Brain microvascular endothelial cell (primary cell): Measurements from ENCODE around the gene TOMM6.

ENCODE experiments used
- DNase-seq: peaks from one replicate; pipeline ENCODE4 v3.0.0-alpha.2; 2020
- H3K27ac ChIP-seq: fragments of 250-450 bp; sonication (Bioruptor Pico); 2 replicates; pipeline ENCODE4 v1.5.1; 2020; ENCODE audit warnings: mild to moderate bottlenecking, moderate library complexity
- H3K27me3 ChIP-seq: fragments of 250-450 bp; sonication (Bioruptor Pico); replicated peaks from 2 replicates; pipeline ENCODE4 v1.5.1; 2020; ENCODE audit warnings: mild to moderate bottlenecking
- H3K36me3 ChIP-seq: fragments of 250-450 bp; sonication (Bioruptor Pico); replicated peaks from 2 replicates; pipeline ENCODE4 v1.5.1; 2020; ENCODE audit warnings: mild to moderate bottlenecking
- H3K4me3 ChIP-seq: 2 replicates; pipeline ENCODE4 v1.5.1; 2011; ENCODE audit warnings: low read depth, mild to moderate bottlenecking, control low read depth, low read length, moderate library complexity
- CTCF ChIP-seq: IDR thresholded peaks from 2 replicates; pipeline ENCODE4 v1.5.1; 2011; ENCODE audit warnings: low read depth, mild to moderate bottlenecking, moderate library complexity, low read length, control low read depth, inconsistent platforms; ENCODE audit errors: missing control alignments
- in situ Hi-C: cut with HindIII; loops from 2 replicates; pipeline ENCODE4 v1.10.0; 2017; ENCODE audit warnings: low sequenced_read_pairs, low pct_ligation_motif_present

The TOMM6 gene

DNA sequence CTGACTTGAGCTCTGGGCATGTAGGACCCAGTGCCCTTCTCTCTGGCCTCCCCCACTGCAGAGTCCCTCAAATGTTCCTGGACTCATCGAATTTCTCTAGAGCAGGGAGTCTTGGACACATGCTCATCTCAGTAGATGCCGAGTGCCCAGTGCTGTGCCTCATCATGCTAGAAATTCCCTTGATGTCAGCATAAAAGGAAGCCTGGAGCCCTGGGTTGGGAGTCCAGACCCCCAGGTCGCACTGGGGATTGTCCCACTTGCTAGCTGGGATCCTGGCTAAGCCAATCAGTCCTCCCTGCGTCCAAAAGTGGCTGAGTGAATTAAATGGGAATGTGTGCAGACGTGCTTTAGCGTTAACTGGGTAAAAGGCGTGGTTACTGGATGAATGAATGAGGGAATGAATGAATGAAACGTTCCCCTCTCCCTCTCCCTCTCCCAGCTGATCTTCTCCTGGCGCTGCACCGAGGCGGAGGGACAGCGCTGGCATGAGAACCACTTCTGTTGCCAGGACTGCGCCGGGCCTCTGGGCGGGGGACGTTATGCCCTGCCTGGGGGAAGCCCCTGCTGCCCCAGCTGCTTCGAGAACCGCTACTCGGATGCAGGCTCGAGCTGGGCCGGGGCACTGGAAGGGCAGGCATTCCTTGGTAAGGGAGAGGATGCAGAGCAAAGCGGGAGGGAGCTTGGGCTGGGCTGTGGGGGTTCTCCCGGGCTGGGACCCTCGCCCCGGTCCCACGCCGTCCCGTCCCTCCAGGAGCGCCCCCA, 1.6 kb upstream of the TOMM6 start:
- no peak for TF ChIP-seq CTCF
- Histone ChIP-seq H3K27me3 (no peaks in the 10 kb centered on the region), H3K27ac (no peak overlapping the region), H3K4me3 (peak overlapping the region; percentile 100), H3K36me3 (peaks cover 15% of the 10 kb centered on the region)
- no peak for DNase-seq
- in situ Hi-C loops = loop anchor here (25.0 kb wide), 1 partner anchor 251 kb away; no protein-coding TSS in a partner anchor

DNA sequence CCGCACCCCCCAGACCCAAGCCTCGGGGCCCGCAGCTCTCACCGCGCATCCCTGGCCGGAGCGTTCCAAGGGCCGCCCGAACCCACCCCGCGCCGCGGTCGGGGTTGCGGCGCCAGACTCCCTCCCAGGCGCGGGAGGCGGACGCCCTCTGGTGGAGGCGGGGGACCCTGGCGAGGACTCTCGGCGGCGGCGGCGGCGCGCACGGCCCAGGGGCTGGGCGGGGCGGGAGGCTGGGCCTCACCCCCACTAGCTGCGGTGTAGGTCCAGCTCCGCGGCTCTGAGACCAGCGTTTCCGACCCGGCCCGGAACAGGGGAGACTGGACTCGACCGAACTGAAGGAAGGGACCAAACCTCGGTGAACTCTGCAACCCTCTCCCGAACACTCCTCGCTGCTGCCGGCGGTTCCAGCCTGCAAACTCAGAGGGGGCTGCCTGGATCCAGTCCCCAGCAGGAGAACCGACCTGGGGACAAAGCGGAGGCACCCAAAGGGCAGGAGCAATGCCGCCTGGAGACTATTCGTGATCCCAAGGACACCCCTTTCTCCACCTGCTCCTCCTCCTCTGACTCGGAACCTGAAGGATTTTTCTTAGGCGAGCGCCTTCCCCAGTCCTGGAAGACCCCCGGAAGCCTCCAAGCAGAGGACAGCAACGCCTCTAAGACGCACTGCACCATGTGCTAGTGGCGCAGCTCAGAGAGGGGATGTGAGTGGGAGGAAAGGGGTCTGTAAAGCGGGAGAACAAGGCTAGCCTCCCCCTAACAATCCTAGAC, 859 bp upstream of the TOMM6 start:
- Histone ChIP-seq H3K27me3 (no peaks in the 10 kb centered on the region), H3K4me3 (peak overlapping the region; percentile 100), H3K36me3 (peaks cover 18% of the 10 kb centered on the region), H3K27ac (peak overlapping the region; percentile 74)
- TF ChIP-seq CTCF = peak; percentile 53
- DNase-seq = peak; percentile 54
- in situ Hi-C loops = loop anchor here (25.0 kb wide), 1 partner anchor 251 kb away; no protein-coding TSS in a partner anchor

DNA sequence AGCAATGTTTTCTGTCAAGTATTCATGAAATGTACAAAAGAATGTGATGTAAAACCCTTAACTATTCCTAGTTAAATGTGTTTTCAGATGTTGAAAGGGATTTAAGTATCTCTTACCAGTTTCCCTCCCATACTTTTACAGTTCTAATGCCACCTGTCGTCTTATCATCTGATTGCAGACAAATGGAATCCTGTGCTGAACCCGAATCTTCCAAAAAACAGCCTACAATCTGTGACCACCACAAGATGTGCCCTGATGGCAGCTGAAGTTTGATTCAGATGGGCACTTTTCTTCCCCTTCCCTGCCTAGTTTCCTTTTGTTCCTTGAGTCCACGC, 1.9 kb downstream of the TOMM6 start:
- Histone ChIP-seq H3K4me3 (no peak overlapping the region), H3K36me3 (peaks cover 24% of the 10 kb centered on the region), H3K27ac (no peak overlapping the region), H3K27me3 (no peaks in the 10 kb centered on the region)
- in situ Hi-C loops = loop anchor here (25.0 kb wide), 1 partner anchor 248 kb away; no protein-coding TSS in a partner anchor
- no peak for TF ChIP-seq CTCF
- DNase-seq = no peak

DNA sequence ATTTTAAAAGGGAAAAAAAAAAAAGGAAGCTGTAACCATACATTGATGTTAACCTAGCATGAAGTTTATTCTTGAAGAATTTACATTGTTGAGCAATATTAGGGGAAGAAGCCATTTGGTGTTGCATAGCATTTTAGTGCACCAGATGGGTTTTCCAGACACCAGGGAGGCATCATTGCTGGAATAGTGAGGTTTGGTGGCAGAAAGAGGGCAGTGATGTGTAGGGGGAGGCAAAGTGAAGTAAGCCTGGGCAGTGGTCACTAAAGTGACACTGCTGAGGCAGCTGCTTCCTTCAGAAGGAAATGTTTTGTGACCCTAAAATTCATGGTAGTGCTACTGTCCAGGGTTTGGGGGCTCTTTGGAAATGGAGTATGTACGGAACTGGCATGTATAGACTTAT, 2.6 kb downstream of the TOMM6 start:
- no peak for DNase-seq
- Histone ChIP-seq H3K27me3 (no peaks in the 10 kb centered on the region), H3K4me3 (no peak overlapping the region), H3K27ac (no peak overlapping the region), H3K36me3 (peaks cover 24% of the 10 kb centered on the region)
- in situ Hi-C loops = loop anchor here (25.0 kb wide), 1 partner anchor 247 kb away; no protein-coding TSS in a partner anchor
- TF ChIP-seq CTCF = no peak

DNA sequence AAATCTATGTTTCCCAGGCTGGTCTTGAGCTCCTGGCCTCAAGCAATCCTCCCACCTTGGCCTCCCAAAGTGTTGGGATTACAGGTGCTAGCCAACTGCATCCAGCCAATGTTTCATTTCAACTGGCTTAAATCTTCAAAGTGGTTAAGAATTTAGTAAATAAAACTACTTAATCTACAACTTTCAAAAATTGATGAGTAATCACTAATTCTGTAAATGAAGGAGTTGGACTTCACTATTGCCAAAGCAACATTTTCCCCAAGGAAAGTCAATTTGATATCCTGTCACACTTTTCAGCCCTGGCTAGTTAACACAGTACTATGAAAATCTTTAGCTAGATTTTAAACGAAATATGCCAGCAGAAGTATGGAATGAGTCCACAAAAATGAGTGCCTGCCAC, 3.8 kb downstream of the TOMM6 start:
- in situ Hi-C loops = loop anchor here (25.0 kb wide), 1 partner anchor 246 kb away; no protein-coding TSS in a partner anchor
- Histone ChIP-seq H3K27me3 (no peaks in the 10 kb centered on the region), H3K36me3 (peaks cover 24% of the 10 kb centered on the region), H3K27ac (no peak overlapping the region), H3K4me3 (no peak overlapping the region)
- no peak for TF ChIP-seq CTCF
- no peak for DNase-seq
